ENCODE results near the gene TBX4. TPM values are rescaled to one million over a fixed set of nuclear protein-coding genes. Genes with fewer than 3 reads are reported as not detected.

Gene TBX4
- total RNA-seq, 1 experiment from 2014 or later, result not detected

DNA sequence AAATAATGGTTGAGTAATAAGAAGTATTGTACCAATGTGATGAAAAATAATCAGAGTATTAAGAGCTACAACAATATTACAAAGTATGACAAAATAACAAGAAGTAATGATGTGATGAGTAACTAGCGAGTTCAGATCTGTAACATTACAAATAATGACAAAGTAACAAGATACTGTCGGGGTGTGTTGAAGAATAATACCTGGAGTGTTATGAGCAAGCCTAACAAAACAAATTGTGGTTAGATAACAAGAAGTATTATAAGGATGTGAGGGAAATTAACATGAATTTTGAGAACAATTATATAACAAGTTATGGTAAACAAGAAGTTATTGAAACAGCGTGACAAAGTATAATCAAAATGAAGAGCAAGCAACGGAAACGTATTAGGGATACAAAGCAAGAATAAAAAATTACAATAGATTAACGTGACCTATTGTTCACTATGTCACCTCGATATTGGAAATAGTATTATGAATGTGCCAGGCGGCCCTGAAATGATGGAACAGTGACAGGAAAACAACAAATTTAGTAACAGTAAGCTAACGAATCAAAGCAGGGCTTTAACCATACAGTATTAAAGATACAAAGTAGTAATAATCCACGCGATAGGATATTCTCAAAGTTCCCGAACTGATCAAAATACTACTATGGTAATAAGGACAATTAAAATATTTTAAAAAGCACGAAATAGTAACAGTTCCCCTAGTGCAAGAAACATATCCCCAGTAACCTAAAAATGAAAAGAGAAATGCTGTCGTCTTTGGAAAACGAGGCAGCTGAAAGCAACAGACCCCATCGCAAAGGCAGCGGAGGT is 1.6 kb downstream of the TBX4 start:
- no peaks in the 10 kb centered on the region for H3K27me3 ChIP-seq (ENCODE audit: low read length)
- H4K20me1 ChIP-seq (ENCODE audit: insufficient read depth, low read depth, low read length), result no peaks in the 10 kb centered on the region
- H3K36me3 ChIP-seq (ENCODE audit: insufficient read depth, low read length), result no peaks in the 10 kb centered on the region
- no peak overlapping the region for H3K9ac ChIP-seq (ENCODE audit: low read length)
- no peaks in the 10 kb centered on the region for H3K9me2 ChIP-seq (replicated peaks; ENCODE audit: insufficient read depth, low read length)
- no peaks in the 10 kb centered on the region for H3K4me1 ChIP-seq (ENCODE audit: low read length)
- H3K27ac ChIP-seq (ENCODE audit: low read length), result no peak overlapping the region
- H3K4me2 ChIP-seq (ENCODE audit: low read depth, low read length, poor library complexity, severe bottlenecking), result no peak overlapping the region
- no peak overlapping the region for H3K4me3 ChIP-seq (ENCODE audit: low read length)
- DNase-seq, result no peak
- no peaks in the 10 kb centered on the region for H3K79me2 ChIP-seq (ENCODE audit: low read length)
- H3K9me3 ChIP-seq (ENCODE audit: low read length), result no peaks in the 10 kb centered on the region
- H2AFZ ChIP-seq (ENCODE audit: low read length), result no peak overlapping the region

DNA sequence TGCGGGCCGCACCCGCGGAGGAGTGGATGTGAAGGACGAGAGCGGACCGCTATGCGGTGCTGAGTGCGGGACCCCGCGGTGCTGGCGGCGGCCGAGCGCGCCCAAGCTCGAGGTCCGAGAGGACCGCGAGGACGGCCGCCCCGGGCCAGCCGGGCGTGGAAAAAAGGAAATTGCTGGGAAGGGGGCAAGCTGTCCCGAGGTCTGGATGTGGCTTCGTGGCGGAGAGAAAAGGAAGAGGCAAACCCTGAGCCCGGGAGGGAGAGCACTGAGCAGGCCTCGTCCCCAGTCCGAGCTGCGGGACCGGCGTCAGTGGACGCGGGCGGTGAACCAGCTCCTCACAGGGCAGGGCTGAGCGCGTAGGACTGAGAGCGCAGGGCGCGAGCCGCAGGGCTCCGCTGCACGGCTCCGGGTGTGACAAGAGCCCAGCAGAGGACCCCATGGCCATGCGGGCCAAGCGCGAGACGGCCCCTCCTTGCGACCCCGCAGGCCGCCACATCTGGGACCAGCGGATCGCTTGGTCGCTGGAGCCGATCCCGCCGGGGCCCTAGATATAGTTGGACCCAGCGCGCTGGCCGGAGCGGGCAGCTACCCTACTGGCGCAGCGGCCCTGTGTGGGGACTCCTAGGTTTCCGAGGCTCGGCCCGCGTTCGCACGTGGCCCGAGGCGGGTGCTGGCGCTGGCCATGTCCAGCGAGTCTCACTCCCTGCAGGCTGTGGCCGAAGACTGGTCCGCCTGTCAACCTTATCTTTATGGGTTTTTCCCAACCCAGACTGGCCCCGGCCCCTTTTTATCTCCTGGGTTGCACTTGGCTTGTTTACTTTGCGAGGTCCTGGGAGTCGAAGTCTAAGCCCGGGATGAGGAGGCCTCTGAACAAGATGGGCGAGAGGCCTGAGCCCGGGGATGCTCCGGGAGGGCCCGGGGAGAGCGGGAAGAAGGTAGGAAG is 2.4 kb downstream of the TBX4 start:
- Histone ChIP-seq H3K4me3 (ENCODE audit: low read length) (no peak overlapping the region), H3K79me2 (ENCODE audit: low read length) (no peaks in the 10 kb centered on the region), H3K27ac (ENCODE audit: low read length) (no peak overlapping the region), H3K9ac (ENCODE audit: low read length) (no peak overlapping the region), H3K4me1 (ENCODE audit: low read length) (no peaks in the 10 kb centered on the region), H3K36me3 (ENCODE audit: insufficient read depth, low read length) (no peaks in the 10 kb centered on the region), H4K20me1 (ENCODE audit: insufficient read depth, low read depth, low read length) (no peaks in the 10 kb centered on the region), H3K9me3 (ENCODE audit: low read length) (no peaks in the 10 kb centered on the region), H3K9me2 (replicated peaks; ENCODE audit: insufficient read depth, low read length) (no peaks in the 10 kb centered on the region), H3K4me2 (ENCODE audit: low read depth, low read length, poor library complexity, severe bottlenecking) (no peak overlapping the region), H3K27me3 (ENCODE audit: low read length) (no peaks in the 10 kb centered on the region), H2AFZ (ENCODE audit: low read length) (no peak overlapping the region)
- no peak for DNase-seq

DNA sequence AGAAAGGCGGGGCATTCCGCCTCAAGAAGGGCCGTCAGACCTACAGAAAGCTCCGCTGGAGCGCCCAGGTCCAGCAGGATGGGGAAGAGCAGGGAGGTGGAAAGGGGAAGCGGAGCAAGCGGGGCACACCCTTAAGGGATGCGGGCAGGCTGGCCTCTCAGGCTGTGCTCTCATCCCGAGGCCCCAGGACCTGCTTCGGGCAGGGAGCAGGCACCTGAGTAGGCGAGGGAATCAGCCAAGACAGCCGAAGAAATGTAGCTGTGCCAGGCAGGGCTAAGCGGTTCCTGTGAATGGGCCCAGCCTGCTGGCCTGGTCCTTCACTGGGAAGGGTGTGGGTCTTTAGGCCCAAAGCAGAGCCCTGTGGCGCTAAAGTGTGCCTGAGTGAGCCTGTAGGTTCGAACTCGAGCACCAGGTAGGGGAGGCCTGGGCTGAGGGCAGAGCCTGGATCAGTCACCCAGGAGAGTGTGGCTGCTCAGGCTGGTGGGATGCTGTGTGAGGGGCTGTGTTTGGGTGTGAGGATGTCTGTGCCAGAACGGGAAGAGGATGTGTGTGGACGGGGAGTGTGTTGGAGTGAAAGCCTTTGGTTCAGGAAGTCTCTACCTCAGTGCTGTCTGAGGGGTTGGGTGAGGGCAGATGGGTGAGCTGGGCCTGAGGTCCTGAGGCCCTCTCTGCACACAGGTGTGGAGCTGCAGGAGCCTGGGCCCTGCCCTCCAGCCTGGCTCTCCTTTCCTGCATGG is 3.3 kb downstream of the TBX4 start:
- H3K27me3 ChIP-seq (ENCODE audit: low read length), result no peaks in the 10 kb centered on the region
- no peak overlapping the region for H3K9ac ChIP-seq (ENCODE audit: low read length)
- DNase-seq, result no peak

DNA sequence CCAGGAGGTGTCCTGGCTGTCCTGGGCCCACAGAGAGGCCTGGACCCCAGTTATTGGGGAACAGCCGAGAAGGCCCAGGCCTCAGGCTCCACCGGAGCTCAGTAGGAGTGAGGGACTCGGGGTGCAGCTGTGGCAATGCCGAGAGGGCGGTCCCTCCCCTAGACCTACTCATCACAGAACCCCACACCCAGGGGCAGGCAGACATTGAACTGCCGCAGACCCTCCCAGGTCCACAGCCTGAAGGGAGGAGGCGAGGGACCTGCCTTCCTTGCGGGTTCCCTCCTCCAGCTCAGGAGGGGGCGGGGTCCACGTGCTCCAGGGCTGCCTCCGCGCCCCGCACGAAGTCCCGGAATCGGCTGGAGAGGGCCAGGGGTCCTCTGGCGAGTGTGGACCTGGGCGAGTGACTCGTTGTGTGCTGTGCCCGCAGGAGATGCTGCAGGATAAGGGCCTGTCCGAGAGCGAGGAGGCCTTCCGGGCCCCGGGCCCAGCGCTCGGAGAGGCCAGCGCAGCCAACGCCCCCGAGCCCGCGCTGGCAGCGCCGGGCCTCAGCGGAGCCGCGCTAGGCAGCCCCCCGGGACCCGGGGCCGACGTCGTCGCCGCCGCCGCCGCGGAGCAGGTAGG is 3.9 kb downstream of the TBX4 start:
- H3K9ac ChIP-seq (ENCODE audit: low read length), result no peak overlapping the region
- H3K36me3 ChIP-seq (ENCODE audit: insufficient read depth, low read length), result no peaks in the 10 kb centered on the region
- no peaks in the 10 kb centered on the region for H3K79me2 ChIP-seq (ENCODE audit: low read length)
- no peaks in the 10 kb centered on the region for H3K9me2 ChIP-seq (replicated peaks; ENCODE audit: insufficient read depth, low read length)
- H3K27ac ChIP-seq (ENCODE audit: low read length), result no peak overlapping the region
- H3K4me1 ChIP-seq (ENCODE audit: low read length), result no peaks in the 10 kb centered on the region
- no peak overlapping the region for H3K4me2 ChIP-seq (ENCODE audit: low read depth, low read length, poor library complexity, severe bottlenecking)
- no peaks in the 10 kb centered on the region for H4K20me1 ChIP-seq (ENCODE audit: insufficient read depth, low read depth, low read length)
- no peak overlapping the region for H3K4me3 ChIP-seq (ENCODE audit: low read length)
- H3K9me3 ChIP-seq (ENCODE audit: low read length), result no peaks in the 10 kb centered on the region
- no peaks in the 10 kb centered on the region for H3K27me3 ChIP-seq (ENCODE audit: low read length)
- DNase-seq, result no peak
- H2AFZ ChIP-seq (ENCODE audit: low read length), result no peak overlapping the region

More for the DNA sequence above, 3.3 kb downstream of the TBX4 start:
- H3K9me2 ChIP-seq (replicated peaks; ENCODE audit: insufficient read depth, low read length), result no peaks in the 10 kb centered on the region
- H2AFZ ChIP-seq (ENCODE audit: low read length), result no peak overlapping the region
- H3K4me1 ChIP-seq (ENCODE audit: low read length), result no peaks in the 10 kb centered on the region
- no peak overlapping the region for H3K27ac ChIP-seq (ENCODE audit: low read length)
- H3K9me3 ChIP-seq (ENCODE audit: low read length), result no peaks in the 10 kb centered on the region
- no peak overlapping the region for H3K4me2 ChIP-seq (ENCODE audit: low read depth, low read length, poor library complexity, severe bottlenecking)
- no peak overlapping the region for H3K4me3 ChIP-seq (ENCODE audit: low read length)
- H4K20me1 ChIP-seq (ENCODE audit: insufficient read depth, low read depth, low read length), result no peaks in the 10 kb centered on the region
- no peaks in the 10 kb centered on the region for H3K79me2 ChIP-seq (ENCODE audit: low read length)
- H3K36me3 ChIP-seq (ENCODE audit: insufficient read depth, low read length), result no peaks in the 10 kb centered on the region

DNA sequence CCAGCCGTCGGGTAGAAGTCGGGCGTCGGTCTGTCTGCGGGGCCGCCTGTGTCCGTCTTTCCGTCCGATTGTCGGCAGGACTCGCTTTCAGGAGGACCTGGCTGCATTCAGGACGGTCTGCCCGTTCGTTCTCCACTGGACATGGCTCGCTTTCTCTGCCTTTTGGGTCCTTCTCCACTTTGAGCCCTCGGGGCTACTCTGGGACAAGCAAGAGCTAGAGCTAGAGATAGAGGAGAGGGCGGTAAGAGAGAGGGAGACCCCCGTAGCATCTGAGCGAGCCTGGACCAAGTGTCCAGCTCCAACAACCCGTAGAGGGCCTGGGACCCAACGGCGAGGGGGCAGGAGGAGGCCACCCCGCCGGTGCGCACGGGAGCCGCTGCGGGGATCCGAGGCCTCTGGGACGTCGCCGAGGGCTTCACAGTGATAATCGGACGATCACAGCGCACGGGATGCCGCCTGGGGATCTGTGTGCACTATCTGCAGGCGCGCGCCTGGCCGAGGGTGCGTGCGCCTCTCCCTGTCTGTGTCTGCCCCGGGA is 4.5 kb downstream of the TBX4 start:
- Histone ChIP-seq H3K9ac (ENCODE audit: low read length) (no peak overlapping the region), H3K9me3 (ENCODE audit: low read length) (no peaks in the 10 kb centered on the region), H4K20me1 (ENCODE audit: insufficient read depth, low read depth, low read length) (no peaks in the 10 kb centered on the region), H3K4me2 (ENCODE audit: low read depth, low read length, poor library complexity, severe bottlenecking) (no peak overlapping the region), H3K36me3 (ENCODE audit: insufficient read depth, low read length) (no peaks in the 10 kb centered on the region), H3K4me3 (ENCODE audit: low read length) (no peak overlapping the region), H3K9me2 (replicated peaks; ENCODE audit: insufficient read depth, low read length) (no peaks in the 10 kb centered on the region), H3K79me2 (ENCODE audit: low read length) (no peaks in the 10 kb centered on the region), H2AFZ (ENCODE audit: low read length) (no peak overlapping the region), H3K27me3 (ENCODE audit: low read length) (no peaks in the 10 kb centered on the region), H3K4me1 (ENCODE audit: low read length) (no peaks in the 10 kb centered on the region), H3K27ac (ENCODE audit: low read length) (no peak overlapping the region)
- no peak for DNase-seq

DNA sequence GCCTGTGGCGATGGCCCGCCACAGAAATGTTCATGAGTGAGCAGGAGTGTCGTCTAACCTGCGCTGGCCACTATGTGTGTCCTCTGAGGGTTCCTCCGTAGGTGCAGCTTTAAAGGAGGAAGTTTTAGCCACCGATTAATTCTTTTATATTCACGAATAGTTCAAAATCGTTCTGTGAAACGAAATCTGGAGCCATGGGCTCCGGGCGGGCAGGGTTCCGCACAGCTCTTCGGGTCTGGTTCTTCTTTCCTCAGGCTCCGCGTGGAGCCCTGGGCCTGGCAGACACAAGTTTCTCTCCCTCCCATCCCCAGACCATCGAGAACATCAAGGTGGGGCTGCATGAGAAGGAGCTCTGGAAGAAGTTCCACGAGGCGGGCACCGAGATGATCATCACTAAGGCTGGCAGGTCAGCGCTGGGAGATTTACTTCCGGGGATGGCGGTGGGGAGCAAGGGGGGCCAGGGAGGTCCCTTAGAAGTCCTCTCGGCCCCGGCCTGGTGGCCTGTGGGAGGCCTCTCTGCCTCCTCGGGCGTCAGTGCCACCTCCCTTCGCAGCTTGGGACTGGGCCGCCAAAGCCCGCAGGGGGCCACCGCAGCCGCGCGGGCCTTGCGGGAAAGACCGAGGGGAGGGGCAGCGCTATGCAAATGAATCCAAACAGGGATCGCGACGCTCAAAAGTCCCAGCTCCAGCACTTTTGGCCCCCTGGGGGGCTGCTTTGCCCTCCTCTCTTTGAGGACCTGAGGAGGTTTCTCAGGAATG is 5.2 kb downstream of the TBX4 start:
- H3K4me3 ChIP-seq (ENCODE audit: low read length), result no peak overlapping the region
- H3K79me2 ChIP-seq (ENCODE audit: low read length), result no peaks in the 10 kb centered on the region
- no peak overlapping the region for H3K9ac ChIP-seq (ENCODE audit: low read length)
- no peak overlapping the region for H3K4me2 ChIP-seq (ENCODE audit: low read depth, low read length, poor library complexity, severe bottlenecking)
- H3K36me3 ChIP-seq (ENCODE audit: insufficient read depth, low read length), result no peaks in the 10 kb centered on the region
- no peak overlapping the region for H3K27ac ChIP-seq (ENCODE audit: low read length)
- H3K27me3 ChIP-seq (ENCODE audit: low read length), result no peaks in the 10 kb centered on the region
- DNase-seq, result no peak
- H4K20me1 ChIP-seq (ENCODE audit: insufficient read depth, low read depth, low read length), result no peaks in the 10 kb centered on the region
- H2AFZ ChIP-seq (ENCODE audit: low read length), result no peak overlapping the region
- no peaks in the 10 kb centered on the region for H3K9me3 ChIP-seq (ENCODE audit: low read length)
- H3K4me1 ChIP-seq (ENCODE audit: low read length), result no peaks in the 10 kb centered on the region
- H3K9me2 ChIP-seq (replicated peaks; ENCODE audit: insufficient read depth, low read length), result no peaks in the 10 kb centered on the region

- Histone ChIP-seq H3K27me3 (ENCODE audit: low read length) (no peaks in the 10 kb centered on the region), H3K27ac (ENCODE audit: low read length) (no peak overlapping the region), H3K4me2 (ENCODE audit: low read depth, low read length, poor library complexity, severe bottlenecking) (no peak overlapping the region), H3K36me3 (ENCODE audit: insufficient read depth, low read length) (no peaks in the 10 kb centered on the region), H3K79me2 (ENCODE audit: low read length) (no peaks in the 10 kb centered on the region), H3K9me3 (ENCODE audit: low read length) (no peaks in the 10 kb centered on the region), H3K9ac (ENCODE audit: low read length) (no peak overlapping the region), H3K4me3 (ENCODE audit: low read length) (no peak overlapping the region), H3K9me2 (replicated peaks; ENCODE audit: insufficient read depth, low read length) (no peaks in the 10 kb centered on the region), H3K4me1 (ENCODE audit: low read length) (no peaks in the 10 kb centered on the region), H4K20me1 (ENCODE audit: insufficient read depth, low read depth, low read length) (no peaks in the 10 kb centered on the region), H2AFZ (ENCODE audit: low read length) (no peak overlapping the region)
- DNase-seq, result no peak
Measured at GRCh38 chr17:61458000-61458399, 5.8 kb downstream of the TBX4 start.
